NCI-H510A treated with DMSO at 0.1 percent for 48 hours (cell line): ENCODE measurements around the gene PRRC2A.
A peak's percentile ranks its signal among the peaks of the same experiment; 100 is the strongest.

Experiments used
- DNase-seq: peaks from one replicate; lab custom pipeline; 2025; lab: John Stamatoyannopoulos, UW

PRRC2A gene

GRCh38 chr6:31666337-31666965 lies 45.9 kb downstream of the PRRC2A start:
- no peak for DNase-seq

GRCh38 chr6:31669676-31670075 lies 49.2 kb downstream of the PRRC2A start, which contains the start of gene LY6G5B:
TSS of gene LY6G5B (plus strand) at chr6:31669976. CDS start at chr6:31670951, 975 bp downstream.
- no peak for DNase-seq

- no peak for DNase-seq
Measured at GRCh38 chr6:31676322-31676903, 55.9 kb downstream of the PRRC2A start.

- no peak for DNase-seq
Measured at GRCh38 chr6:31676904-31677303, 56.4 kb downstream of the PRRC2A start.

- DNase-seq = no peak
Measured at GRCh38 chr6:31677955-31678354, 57.4 kb downstream of the PRRC2A start.

- peak; percentile 96 for DNase-seq
Measured at GRCh38 chr6:31680226-31681134, 60.0 kb downstream of the PRRC2A start, which contains the start of gene LY6G5C. TSS of gene LY6G5C (minus strand) at chr6:31681067. CDS start at chr6:31680373, 694 bp downstream.

GRCh38 chr6:31681135-31681671 lies 60.7 kb downstream of the PRRC2A start:
- peak; percentile 77 for DNase-seq

- peak; percentile 22 for DNase-seq
Measured at GRCh38 chr6:31683591-31683990, 63.1 kb downstream of the PRRC2A start.

- no peak for DNase-seq
Measured at GRCh38 chr6:31686483-31686882, 66.0 kb downstream of the PRRC2A start.

GRCh38 chr6:31687321-31687720 lies 66.8 kb downstream of the PRRC2A start:
- DNase-seq = no peak
